ENCODE data around the gene RSBN1. TPM values are rescaled to one million over a fixed set of nuclear protein-coding genes. Genes with fewer than 3 reads are reported as not detected.

RSBN1 gene
- total and polyA plus RNA-seq, 7 donors: 5.4 to 33.9 (median 15.5) TPM

GRCh38 chr1:113783254-113784103, 28.8 kb downstream of the RSBN1 start:
- Histone ChIP-seq H3K9me3 (no peaks in the 10 kb centered on the region), H3K27ac (peak overlapping the region in 2 of 4 donors; percentile 15 to 24), H3K27me3 (no peaks in the 10 kb centered on the region), H3K4me1 (peaks cover 0 to 63% (median 41%) of the 10 kb centered on the region in 4 donors), H3K4me3 (no peak overlapping the region), H3K36me3 (no peaks in the 10 kb centered on the region)
- intact Hi-C loops (cut with DNase I): no loop called here
- DNase-seq: no peak
- WGBS, 2 donors: 18 to 20% methylated on average over 4 of the region's 4 CpGs
- TF ChIP-seq EP300 (IDR thresholded peaks at IDR 0.05): no peak
- TF ChIP-seq POLR2A (IDR thresholded peaks at IDR 0.05): no peak
- TF ChIP-seq POLR2AphosphoS5 (IDR thresholded peaks at IDR 0.05): no peak
- TF ChIP-seq, protein P1, sequence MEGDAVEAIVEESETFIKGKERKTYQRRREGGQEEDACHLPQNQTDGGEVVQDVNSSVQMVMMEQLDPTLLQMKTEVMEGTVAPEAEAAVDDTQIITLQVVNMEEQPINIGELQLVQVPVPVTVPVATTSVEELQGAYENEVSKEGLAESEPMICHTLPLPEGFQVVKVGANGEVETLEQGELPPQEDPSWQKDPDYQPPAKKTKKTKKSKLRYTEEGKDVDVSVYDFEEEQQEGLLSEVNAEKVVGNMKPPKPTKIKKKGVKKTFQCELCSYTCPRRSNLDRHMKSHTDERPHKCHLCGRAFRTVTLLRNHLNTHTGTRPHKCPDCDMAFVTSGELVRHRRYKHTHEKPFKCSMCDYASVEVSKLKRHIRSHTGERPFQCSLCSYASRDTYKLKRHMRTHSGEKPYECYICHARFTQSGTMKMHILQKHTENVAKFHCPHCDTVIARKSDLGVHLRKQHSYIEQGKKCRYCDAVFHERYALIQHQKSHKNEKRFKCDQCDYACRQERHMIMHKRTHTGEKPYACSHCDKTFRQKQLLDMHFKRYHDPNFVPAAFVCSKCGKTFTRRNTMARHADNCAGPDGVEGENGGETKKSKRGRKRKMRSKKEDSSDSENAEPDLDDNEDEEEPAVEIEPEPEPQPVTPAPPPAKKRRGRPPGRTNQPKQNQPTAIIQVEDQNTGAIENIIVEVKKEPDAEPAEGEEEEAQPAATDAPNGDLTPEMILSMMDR (IDR thresholded peaks at IDR 0.05): no peak

DNA sequence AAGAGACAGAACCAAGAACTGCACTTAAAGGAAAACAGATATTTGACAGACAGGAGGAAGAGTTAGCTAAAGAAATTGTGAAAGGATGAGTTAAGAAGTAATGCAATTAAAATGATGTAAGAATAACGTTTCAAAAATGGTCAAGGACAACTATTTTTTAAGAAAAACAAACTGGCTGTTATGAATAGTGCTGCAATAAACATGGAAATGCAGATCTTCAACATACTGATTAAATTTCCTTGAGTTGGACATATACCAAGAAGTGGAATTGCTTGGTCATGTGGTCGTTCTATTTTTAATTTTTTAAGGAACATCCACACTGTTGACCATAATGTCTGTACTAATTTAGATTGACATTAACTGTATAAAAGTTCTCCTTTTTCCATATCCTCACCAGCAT, 29.9 kb downstream of the RSBN1 start:
- Histone ChIP-seq H3K4me1 (peaks cover 0 to 57% (median 41%) of the 10 kb centered on the region in 4 donors), H3K27me3 (no peaks in the 10 kb centered on the region), H3K4me3 (no peak overlapping the region), H3K27ac (peak overlapping the region in 1 of 4 donors; percentile 3), H3K9me3 (no peaks in the 10 kb centered on the region), H3K36me3 (peaks cover 0 to 4% (median 0%) of the 10 kb centered on the region in 4 donors)
- no peak for TF ChIP-seq EP300 (IDR thresholded peaks at IDR 0.05)
- TF ChIP-seq POLR2AphosphoS5 (IDR thresholded peaks at IDR 0.05): no peak
- no peak for TF ChIP-seq POLR2A (IDR thresholded peaks at IDR 0.05)
- TF ChIP-seq, protein P1 (IDR thresholded peaks at IDR 0.05): no peak
- intact Hi-C loops (cut with DNase I): no loop called here
- no peak for DNase-seq
- 49 to 55% methylated on average over 2 of the region's 2 CpGs for WGBS, 2 donors

DNA sequence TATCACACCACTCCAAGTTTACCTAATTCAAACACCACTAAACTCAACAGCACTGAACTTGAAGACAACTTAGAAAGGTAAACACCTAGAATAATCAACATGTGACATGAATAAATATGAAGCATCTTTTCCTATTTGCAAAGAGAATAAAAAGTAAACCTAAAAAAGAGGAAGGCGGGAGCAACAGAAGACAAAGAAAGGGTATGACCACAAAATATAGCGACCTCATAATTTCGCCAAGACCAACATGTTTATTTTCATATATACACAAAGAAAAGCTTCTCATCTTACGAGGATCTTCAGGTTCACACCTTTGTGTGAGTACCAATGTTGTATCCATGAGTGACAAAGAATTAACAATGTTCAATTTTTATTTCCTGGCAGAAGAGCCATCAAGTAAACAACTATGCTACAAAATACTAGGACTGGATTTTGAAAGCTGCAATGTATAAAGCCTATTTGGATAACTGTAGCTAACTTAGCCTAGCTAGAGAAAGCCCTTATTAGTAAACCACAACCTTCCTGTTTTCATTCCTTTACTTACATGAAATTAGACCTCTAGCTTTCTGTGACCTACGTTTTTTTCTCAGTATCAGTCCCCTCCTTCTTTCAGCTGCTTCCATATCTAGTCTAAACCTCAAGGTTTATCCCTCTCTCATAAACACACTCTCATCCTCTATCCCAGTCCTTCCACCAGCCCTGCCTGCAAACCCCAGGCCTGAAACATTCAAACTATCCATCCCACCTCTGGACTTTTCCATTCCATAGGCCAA, 31.7 kb downstream of the RSBN1 start:
- H3K27me3 ChIP-seq: no peaks in the 10 kb centered on the region
- H3K4me3 ChIP-seq: no peak overlapping the region
- 56 to 79% methylated on average over 5 of the region's 5 CpGs for WGBS, 2 donors
- H3K4me1 ChIP-seq: peaks cover 0 to 54% (median 39%) of the 10 kb centered on the region in 4 donors
- no peaks in the 10 kb centered on the region for H3K9me3 ChIP-seq
- H3K27ac ChIP-seq: no peak overlapping the region
- intact Hi-C loops (cut with DNase I): no loop called here
- TF ChIP-seq POLR2AphosphoS5 (IDR thresholded peaks at IDR 0.05): no peak
- no peak for TF ChIP-seq POLR2A (IDR thresholded peaks at IDR 0.05)
- TF ChIP-seq EP300 (IDR thresholded peaks at IDR 0.05): no peak
- TF ChIP-seq, protein P1 (IDR thresholded peaks at IDR 0.05): no peak
- DNase-seq: no peak
- H3K36me3 ChIP-seq: peaks cover 0 to 23% (median 0%) of the 10 kb centered on the region in 4 donors

DNA sequence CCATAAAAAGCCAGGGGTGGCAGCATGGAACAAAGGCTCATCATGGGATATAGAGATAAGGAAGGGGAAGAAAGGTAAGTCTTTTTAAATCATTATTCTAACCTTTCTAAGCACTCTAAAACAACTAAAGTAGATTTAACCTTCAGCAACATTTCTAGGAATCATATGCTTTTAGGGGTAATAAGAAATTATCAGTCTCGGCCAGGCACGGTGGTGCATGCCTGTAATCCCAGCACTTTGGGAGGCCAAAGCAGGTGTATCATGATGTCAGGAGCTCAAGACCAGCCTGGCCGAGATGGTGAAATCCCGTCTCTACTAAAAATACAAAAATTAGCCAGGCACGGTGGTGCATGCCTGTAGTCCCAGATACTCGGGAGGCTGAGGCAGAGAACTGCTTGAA, 32.7 kb downstream of the RSBN1 start:
- H3K27ac ChIP-seq: no peak overlapping the region
- H3K36me3 ChIP-seq: peaks cover 0 to 32% (median 0%) of the 10 kb centered on the region in 4 donors
- intact Hi-C loops (cut with DNase I): no loop called here
- no peak for DNase-seq
- H3K4me3 ChIP-seq: no peak overlapping the region
- 82 to 94% methylated on average over 6 of the region's 6 CpGs for WGBS, 2 donors
- H3K27me3 ChIP-seq: no peaks in the 10 kb centered on the region
- peaks cover 0 to 52% (median 37%) of the 10 kb centered on the region in 4 donors for H3K4me1 ChIP-seq
- TF ChIP-seq, protein P1 (IDR thresholded peaks at IDR 0.05): no peak
- no peak for TF ChIP-seq POLR2A (IDR thresholded peaks at IDR 0.05)
- TF ChIP-seq POLR2AphosphoS5 (IDR thresholded peaks at IDR 0.05): no peak
- TF ChIP-seq EP300 (IDR thresholded peaks at IDR 0.05): no peak
- no peaks in the 10 kb centered on the region for H3K9me3 ChIP-seq
